Measurements from ENCODE around the gene MYL7. TPM values are rescaled to one million over a fixed set of nuclear protein-coding genes. Genes with fewer than 3 reads are reported as not detected.

MYL7 gene
- total and polyA plus RNA-seq, 9 donors: 0.35 to 2.0 (median 1.5) TPM; not detected in 3

GRCh38 chr7:44133295-44133694 lies 7.8 kb downstream of the MYL7 start:
- intact Hi-C loops (cut with DNase I): loop anchor here in 1 of 4 donors (10.0 kb wide), 1 partner anchor 62 kb away; no protein-coding TSS in a partner anchor
- TF ChIP-seq EP300 (IDR thresholded peaks at IDR 0.05): no peak
- TF ChIP-seq, protein P1, sequence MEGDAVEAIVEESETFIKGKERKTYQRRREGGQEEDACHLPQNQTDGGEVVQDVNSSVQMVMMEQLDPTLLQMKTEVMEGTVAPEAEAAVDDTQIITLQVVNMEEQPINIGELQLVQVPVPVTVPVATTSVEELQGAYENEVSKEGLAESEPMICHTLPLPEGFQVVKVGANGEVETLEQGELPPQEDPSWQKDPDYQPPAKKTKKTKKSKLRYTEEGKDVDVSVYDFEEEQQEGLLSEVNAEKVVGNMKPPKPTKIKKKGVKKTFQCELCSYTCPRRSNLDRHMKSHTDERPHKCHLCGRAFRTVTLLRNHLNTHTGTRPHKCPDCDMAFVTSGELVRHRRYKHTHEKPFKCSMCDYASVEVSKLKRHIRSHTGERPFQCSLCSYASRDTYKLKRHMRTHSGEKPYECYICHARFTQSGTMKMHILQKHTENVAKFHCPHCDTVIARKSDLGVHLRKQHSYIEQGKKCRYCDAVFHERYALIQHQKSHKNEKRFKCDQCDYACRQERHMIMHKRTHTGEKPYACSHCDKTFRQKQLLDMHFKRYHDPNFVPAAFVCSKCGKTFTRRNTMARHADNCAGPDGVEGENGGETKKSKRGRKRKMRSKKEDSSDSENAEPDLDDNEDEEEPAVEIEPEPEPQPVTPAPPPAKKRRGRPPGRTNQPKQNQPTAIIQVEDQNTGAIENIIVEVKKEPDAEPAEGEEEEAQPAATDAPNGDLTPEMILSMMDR (IDR thresholded peaks at IDR 0.05): no peak
- TF ChIP-seq POLR2A (IDR thresholded peaks at IDR 0.05): no peak

GRCh38 chr7:44132039-44132438 lies 9.1 kb downstream of the MYL7 start:
- intact Hi-C loops (cut with DNase I): loop anchor here in 1 of 4 donors (10.0 kb wide), 1 partner anchor 63 kb away; no protein-coding TSS in a partner anchor
- Histone ChIP-seq H3K27me3 (no peaks in the 10 kb centered on the region), H3K4me3 (no peak overlapping the region), H3K9me3 (no peaks in the 10 kb centered on the region), H3K27ac (no peak overlapping the region), H3K36me3 (no peaks in the 10 kb centered on the region), H3K4me1 (ENCODE audit: insufficient read depth) (no peaks in the 10 kb centered on the region)
- TF ChIP-seq POLR2A (IDR thresholded peaks at IDR 0.05) (no peak), EP300 (IDR thresholded peaks at IDR 0.05) (no peak)
- TF ChIP-seq, protein P1 (IDR thresholded peaks at IDR 0.05): no peak
- 47 to 61% (median 57%) methylated on average over 2 of the region's 2 CpGs for WGBS, 3 donors
- DNase-seq: no peak

More at GRCh38 chr7:44133295-44133694, 7.8 kb downstream of the MYL7 start:
- no peak for DNase-seq
- Histone ChIP-seq H3K27ac (no peak overlapping the region), H3K4me1 (ENCODE audit: insufficient read depth) (no peaks in the 10 kb centered on the region), H3K4me3 (no peak overlapping the region), H3K27me3 (no peaks in the 10 kb centered on the region), H3K36me3 (no peaks in the 10 kb centered on the region), H3K9me3 (no peaks in the 10 kb centered on the region)
- 63 to 81% (median 74%) methylated on average over 3 of the region's 3 CpGs for WGBS, 3 donors

DNA sequence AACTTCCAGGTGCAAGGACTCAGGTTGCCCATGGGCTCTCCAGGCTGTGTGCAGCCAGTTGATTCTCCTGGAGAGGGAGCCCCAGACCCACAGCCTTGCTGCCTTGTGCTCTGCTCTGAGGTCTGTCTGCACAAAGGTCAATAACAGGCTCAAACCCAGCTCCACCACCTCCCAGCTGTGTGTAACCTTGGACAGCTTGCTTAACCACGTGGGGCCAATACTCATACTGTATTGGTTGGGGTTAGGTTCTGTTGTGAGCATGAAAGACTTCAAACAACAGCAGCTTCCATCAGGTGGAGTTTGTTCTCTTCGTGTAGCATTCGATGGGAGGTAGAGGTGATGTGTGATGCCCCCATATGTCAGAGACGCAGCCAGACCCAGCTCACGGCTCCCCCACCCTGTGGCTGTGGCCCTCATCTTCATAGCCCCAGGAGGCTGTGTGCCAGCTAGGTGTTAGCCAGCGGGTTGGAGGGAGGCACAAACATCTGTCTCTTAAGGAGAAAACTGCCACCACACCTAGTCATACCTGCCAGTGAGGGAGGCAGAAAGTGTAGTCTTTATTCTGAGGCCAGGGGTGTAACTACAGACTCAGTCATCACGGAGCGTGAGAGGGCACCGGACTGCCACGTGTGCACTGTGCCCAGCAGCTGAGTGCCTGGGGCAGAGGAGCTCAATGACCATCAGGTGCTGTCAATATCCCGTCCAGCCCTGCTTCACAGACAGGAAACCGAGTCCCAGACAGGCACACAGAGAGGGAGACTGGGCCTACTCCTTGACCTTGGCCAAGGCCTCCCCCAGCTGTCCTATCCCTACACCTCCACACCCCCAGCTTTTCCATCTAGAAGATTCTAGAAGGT lies 9.7 kb downstream of the MYL7 start:
- WGBS, 3 donors: 63 to 71% (median 64%) methylated on average over 11 to 12 of the region's 12 CpGs
- intact Hi-C loops (cut with DNase I): loop anchor here in 1 of 4 donors (10.0 kb wide), 1 partner anchor 63 kb away; no protein-coding TSS in a partner anchor
- Histone ChIP-seq H3K27ac (no peak overlapping the region), H3K4me3 (no peak overlapping the region), H3K9me3 (no peaks in the 10 kb centered on the region), H3K36me3 (no peaks in the 10 kb centered on the region), H3K27me3 (no peaks in the 10 kb centered on the region), H3K4me1 (ENCODE audit: insufficient read depth) (no peaks in the 10 kb centered on the region)
- DNase-seq: no peak
- no peak for TF ChIP-seq POLR2A (IDR thresholded peaks at IDR 0.05)
- TF ChIP-seq EP300 (IDR thresholded peaks at IDR 0.05): no peak
- TF ChIP-seq, protein P1 (IDR thresholded peaks at IDR 0.05): no peak

DNA sequence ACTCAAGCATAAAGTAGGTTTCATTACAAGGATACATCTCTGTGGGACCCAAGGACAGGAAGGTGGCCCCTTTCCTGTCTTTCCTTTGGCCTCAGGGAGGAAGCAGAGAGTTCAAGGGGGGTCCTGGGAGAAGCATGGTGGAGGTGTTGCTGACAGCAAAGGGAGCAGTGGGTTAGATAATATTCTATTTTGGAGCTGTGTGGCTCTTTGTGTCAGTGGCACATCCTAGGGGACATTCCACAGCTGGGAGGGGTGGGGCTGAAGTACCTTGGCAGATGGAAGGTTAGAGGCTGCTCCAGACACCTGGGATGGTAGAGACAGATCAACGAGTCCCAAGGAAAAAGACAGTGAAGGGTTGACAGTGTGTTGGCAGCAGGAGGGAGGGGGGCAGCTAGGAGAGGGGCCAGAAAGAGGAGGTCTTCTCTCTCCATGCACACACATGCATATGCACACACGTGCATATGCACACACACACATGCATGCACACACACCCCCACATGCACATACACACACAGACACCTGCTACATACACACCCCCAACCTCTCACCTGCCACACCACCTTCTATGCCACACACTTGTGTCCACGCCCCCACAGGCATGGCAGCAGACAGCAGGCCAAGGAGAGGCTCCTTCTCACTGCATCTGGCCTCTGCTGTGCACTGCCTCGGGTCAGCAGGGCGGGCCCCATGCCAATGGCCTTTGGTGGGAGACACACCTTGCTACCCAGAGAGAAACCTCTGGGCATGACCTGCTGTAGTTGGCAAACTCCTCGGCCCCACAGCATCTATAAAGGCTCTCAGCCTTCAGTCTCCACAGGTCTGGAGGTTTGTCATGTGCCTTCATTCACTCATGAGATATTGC lies 12.2 kb downstream of the MYL7 start:
- Histone ChIP-seq H3K4me1 (ENCODE audit: insufficient read depth) (no peaks in the 10 kb centered on the region), H3K27me3 (no peaks in the 10 kb centered on the region), H3K9me3 (no peaks in the 10 kb centered on the region), H3K27ac (no peak overlapping the region), H3K36me3 (no peaks in the 10 kb centered on the region), H3K4me3 (no peak overlapping the region)
- DNase-seq: no peak
- WGBS, 3 donors: 70 to 80% (median 79%) methylated on average over 6 of the region's 6 CpGs
- TF ChIP-seq POLR2A (IDR thresholded peaks at IDR 0.05): no peak
- intact Hi-C loops (cut with DNase I): no loop called here
